ENCODE measurements around the gene HES7. TPM values are rescaled to one million over a fixed set of nuclear protein-coding genes. Genes with fewer than 3 reads are reported as not detected.

HES7 gene
- total RNA-seq, 1 experiment from 2014 or later = 0.33 TPM

DNA sequence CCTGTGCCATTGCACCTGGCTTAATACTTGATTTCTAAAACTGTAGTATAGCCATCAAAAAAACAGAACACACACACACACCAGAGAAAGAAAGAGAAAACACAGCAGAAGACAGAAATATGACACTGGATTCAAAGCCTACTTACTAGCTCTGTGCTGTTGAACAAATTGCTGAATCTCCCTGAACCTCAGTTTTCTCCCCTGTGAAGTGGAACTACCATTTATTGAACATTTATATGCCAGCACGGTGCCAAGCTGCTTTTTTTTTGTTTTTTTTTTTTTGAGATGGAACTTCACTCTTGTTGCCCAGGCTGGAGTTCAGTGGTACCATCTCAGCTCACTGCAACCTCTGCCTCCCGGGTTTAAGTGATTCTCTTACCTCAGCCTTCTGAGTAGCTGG, 23.1 kb downstream of the HES7 start:
- H3K27me3 Mint-ChIP-seq (ENCODE audit: low read depth) = peaks cover 25% of the 10 kb centered on the region
- Histone ChIP-seq H3K23me2 (ENCODE audit: insufficient read length, low read depth, low read length, poor library complexity, severe bottlenecking) (no peaks in the 10 kb centered on the region), H3K23ac (ENCODE audit: insufficient read length, low read depth, low read length) (no peak overlapping the region), H4K5ac (ENCODE audit: insufficient read length, low read depth, low read length) (no peak overlapping the region), H2BK5ac (ENCODE audit: insufficient read length, low read length) (no peak overlapping the region), H2AK5ac (ENCODE audit: insufficient read length, low read length) (no peak overlapping the region), H2BK20ac (ENCODE audit: low read depth, low read length, poor library complexity, severe bottlenecking) (no peak overlapping the region), H3K9ac (ENCODE audit: extremely low read depth, insufficient read length, low read length) (no peak overlapping the region), H4K8ac (replicated peaks; ENCODE audit: insufficient read length, low read depth, low read length) (no peak overlapping the region), H3K14ac (ENCODE audit: insufficient read depth, low read length) (no peak overlapping the region), H3K4ac (ENCODE audit: low read depth, low read length) (no peak overlapping the region), H4K91ac (ENCODE audit: insufficient read length, low read depth, low read length) (no peak overlapping the region), H3K79me1 (ENCODE audit: insufficient read depth, low read depth, low read length, poor library complexity, severe bottlenecking) (no peaks in the 10 kb centered on the region), H3K27me3 (ENCODE audit: insufficient read depth, low read length) (no peaks in the 10 kb centered on the region), H3K27ac (ENCODE audit: insufficient read length, low read depth, low read length) (no peak overlapping the region), H3K79me2 (ENCODE audit: insufficient read depth, low read length) (no peaks in the 10 kb centered on the region), H2AFZ (ENCODE audit: low read length) (no peak overlapping the region), H3K9me3 (ENCODE audit: control insufficient read depth, low read depth, low read length) (no peaks in the 10 kb centered on the region), H3K4me1 (ENCODE audit: insufficient read depth, low read length) (no peaks in the 10 kb centered on the region), H2BK120ac (ENCODE audit: low read depth, low read length, poor library complexity, severe bottlenecking) (no peak overlapping the region), H3T11ph (ENCODE audit: low read length) (no peak overlapping the region), H3K18ac (ENCODE audit: insufficient read length, low read depth, low read length) (no peak overlapping the region), H3K56ac (ENCODE audit: insufficient read length, low read depth, low read length) (no peak overlapping the region), H2BK15ac (ENCODE audit: low read depth, low read length) (no peak overlapping the region), H4K20me1 (ENCODE audit: control insufficient read depth, insufficient read depth, insufficient read length) (no peaks in the 10 kb centered on the region), H3K4me2 (ENCODE audit: insufficient read depth, insufficient read length, low read length) (no peak overlapping the region), H2BK12ac (ENCODE audit: insufficient read length, low read depth, low read length) (no peak overlapping the region)
- no CpG with 5 or more reads among the region's 2 CpGs for WGBS (ENCODE audit: extremely low coverage, insufficient read length, low lambda C conversion rate)
- no peak overlapping the region for H3K4me3 Mint-ChIP-seq
- H3K4me1 Mint-ChIP-seq = peaks cover 0 to 3% of the 10 kb centered on the region in 2 experiments; a peak in 2 of 4 replicates
- DNase-seq = no peak
- H3K36me3 Mint-ChIP-seq (ENCODE audit: insufficient read depth in 1 of 3, low read depth in 3 of 3) = no peaks in the 10 kb centered on the region
- no peak overlapping the region for H3K27ac Mint-ChIP-seq
- TF ChIP-seq, protein P1, sequence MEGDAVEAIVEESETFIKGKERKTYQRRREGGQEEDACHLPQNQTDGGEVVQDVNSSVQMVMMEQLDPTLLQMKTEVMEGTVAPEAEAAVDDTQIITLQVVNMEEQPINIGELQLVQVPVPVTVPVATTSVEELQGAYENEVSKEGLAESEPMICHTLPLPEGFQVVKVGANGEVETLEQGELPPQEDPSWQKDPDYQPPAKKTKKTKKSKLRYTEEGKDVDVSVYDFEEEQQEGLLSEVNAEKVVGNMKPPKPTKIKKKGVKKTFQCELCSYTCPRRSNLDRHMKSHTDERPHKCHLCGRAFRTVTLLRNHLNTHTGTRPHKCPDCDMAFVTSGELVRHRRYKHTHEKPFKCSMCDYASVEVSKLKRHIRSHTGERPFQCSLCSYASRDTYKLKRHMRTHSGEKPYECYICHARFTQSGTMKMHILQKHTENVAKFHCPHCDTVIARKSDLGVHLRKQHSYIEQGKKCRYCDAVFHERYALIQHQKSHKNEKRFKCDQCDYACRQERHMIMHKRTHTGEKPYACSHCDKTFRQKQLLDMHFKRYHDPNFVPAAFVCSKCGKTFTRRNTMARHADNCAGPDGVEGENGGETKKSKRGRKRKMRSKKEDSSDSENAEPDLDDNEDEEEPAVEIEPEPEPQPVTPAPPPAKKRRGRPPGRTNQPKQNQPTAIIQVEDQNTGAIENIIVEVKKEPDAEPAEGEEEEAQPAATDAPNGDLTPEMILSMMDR (conservative IDR thresholded peaks at IDR 0.05) = no peak
- no peaks in the 10 kb centered on the region for H3K9me3 Mint-ChIP-seq

Measured in H9 (cell line).